RPMI7951 (cell line): ENCODE data around the gene GNRHR. TPM values are rescaled to one million over a fixed set of nuclear protein-coding genes. Genes with fewer than 3 reads are reported as not detected.
"Not testable (repeated sequence)": the region's sequence is repeated elsewhere in the genome, so short reads cannot be mapped to it uniquely, and the experiment has no call there.

ENCODE experiments used
- DNase-seq: peaks from one replicate; pipeline ENCODE4 v3.0.0-alpha.2; 2012; ENCODE audit warnings: low read depth
- total RNA-seq: library from RNA; depleted of rRNA; stranded (reverse); fragments of >200 nt; shearing (Covaris generic); gene quantifications from 2 replicates; pipeline ENCODE4 v1.2.3, GENCODE V29; 2014; rRNA removed

The GNRHR gene
- not detected in 2 replicates for total RNA-seq

GRCh38 chr4:67754288-67754687, at the start of gene GNRHR:
Gene GNRHR, minus strand, starts transcription at chr4:67754388. Its CDS starts 53 bp downstream, at chr4:67754335.
- DNase-seq = no peak

DNA sequence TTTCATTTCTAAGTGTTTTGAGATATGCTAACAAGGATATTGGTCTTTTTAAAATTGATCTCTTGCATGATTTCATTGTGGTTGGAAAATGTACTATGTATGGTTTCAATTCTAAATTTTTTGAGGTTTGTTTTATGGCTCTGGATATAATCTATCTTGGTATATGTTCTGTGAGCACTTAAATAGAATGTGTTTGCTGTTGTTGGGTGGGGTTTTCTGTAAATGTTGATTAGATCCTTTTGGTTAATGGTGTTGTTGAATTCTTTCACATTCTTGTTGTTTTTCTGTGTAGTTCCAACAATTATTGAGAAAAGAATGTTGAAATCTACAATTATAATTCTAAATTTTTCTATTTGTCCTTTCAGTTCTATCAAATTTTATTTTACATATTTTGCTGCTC, 42.6 kb upstream of the GNRHR start:
- no peak for DNase-seq

- no peak for DNase-seq
Observed at GRCh38 chr4:67790721-67791120, 36.5 kb upstream of the GNRHR start.

DNA sequence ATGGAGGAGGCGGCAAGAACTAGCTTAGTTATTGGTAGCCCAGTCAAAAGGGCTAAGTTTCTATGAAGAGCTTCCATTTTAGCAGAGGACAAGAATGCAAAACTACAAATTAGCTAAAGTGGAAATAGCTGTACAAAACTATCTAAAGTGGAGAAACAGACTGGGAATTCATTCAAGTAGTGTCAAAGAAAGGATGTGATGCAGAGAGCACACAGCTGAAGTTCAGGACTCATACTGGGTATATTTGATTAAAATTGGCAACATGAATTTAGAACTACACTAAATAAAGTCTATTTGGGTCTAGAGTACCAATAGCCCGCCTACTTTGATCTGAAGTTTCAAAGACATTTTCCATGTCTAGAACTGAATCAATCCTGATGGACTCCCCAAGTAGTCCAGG, 33.1 kb upstream of the GNRHR start:
- no peak for DNase-seq

DNA sequence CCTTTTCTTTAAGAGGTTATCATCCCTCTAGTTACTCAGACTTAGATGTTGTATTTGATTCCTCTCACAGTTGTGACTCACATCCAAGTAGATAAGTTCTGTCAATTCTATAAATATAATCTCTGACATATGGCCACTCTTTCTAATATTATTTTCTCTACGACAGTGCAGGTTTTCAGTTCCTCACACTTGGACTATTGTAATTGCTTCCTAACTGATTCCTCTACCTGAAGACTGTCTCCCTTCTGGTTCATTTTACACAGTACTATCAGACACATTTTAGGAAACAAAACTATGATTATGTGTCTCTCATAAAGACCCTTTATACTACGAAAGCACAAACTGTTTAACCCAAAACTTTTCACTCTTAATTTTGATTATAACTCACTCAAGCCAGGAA, 31.3 kb upstream of the GNRHR start:
- DNase-seq = no peak

DNA sequence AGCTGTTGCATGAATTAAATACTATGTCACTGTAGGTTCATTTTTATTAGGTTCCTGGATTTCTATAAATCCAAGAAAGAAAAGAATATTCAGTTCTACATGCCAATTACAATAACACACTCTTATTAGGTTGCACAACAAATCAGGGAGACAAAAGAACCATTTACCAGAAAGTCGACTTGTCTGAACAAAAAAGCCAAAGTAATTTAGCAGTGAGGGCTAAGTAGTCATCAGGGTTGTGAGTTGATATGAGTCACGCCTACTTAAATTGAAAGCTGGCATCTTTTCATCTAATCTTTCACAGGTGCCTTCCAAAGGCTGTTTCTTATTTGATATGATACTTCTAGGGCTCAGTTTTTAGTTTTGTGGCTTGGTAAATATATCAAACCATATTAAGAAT, 25.4 kb upstream of the GNRHR start:
- DNase-seq = peak; percentile 30

- DNase-seq = no peak
Observed at GRCh38 chr4:67776746-67777145, 22.6 kb upstream of the GNRHR start.

GRCh38 chr4:67770422-67770821, 16.2 kb upstream of the GNRHR start:
- no peak for DNase-seq

GRCh38 chr4:67765928-67766327, 11.7 kb upstream of the GNRHR start:
- DNase-seq = no peak

- no peak for DNase-seq
Observed at GRCh38 chr4:67765401-67765800, 11.2 kb upstream of the GNRHR start.

DNA sequence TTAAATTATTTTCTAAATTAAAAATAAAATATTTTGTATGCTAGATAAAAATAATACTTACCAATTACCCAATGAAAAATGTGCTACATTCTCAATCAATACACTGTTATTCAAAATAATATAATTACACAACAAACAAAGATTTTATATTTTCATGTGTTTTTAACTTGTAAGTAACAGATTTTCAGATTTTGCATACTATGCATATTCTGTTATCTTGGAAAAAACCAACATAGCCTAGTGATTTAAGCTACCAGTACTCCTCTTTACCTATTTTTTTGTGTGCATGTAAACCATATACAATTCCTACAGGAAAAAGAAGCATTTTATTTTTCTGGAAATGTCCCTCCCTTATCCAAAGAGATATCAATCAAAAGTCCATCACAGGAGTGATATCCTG, 10.0 kb upstream of the GNRHR start:
- DNase-seq = no peak

- peak; percentile 46 for DNase-seq
Observed at GRCh38 chr4:67762086-67762485, 7.9 kb upstream of the GNRHR start.

GRCh38 chr4:67756991-67757390, 2.8 kb upstream of the GNRHR start:
- not testable (repeated sequence) for DNase-seq

DNA sequence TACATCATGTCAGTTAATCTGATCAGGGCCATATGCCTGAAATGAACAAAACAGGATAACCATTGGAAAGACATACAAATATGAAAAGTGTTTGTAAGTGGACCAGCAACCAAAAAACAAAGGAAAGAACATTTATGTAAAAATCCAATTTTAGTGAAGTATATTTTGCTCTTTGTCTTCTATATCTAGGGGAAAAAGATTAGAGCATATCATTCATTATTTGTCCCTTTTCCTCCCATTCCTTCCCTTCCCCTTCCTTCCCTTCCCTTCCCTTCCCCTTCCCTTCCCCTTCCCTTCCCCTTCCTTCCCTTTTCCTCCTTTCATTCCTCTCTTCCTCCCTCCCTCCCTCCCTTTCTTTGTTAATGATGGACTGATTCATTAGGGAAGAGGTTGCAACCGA, 1.8 kb upstream of the GNRHR start:
- DNase-seq = no peak

DNA sequence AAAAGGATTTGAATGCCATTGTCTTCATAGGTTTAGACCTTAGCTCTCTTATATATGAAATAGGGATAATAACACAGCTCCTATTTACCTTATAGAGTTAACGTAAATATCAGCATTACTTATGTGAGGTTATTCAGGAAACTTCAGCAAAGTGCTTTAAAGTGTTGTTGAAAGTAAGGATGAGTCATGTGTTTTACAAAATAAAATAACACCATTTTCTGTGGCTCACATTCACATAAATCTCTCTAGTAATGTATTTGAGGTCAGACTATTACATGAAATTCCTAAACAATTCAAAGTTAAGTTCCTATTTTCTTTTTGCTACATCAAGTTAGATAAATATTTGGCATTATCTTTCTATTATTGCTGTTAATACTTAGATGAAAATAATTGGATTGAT, 2.9 kb downstream of the GNRHR start:
- no peak for DNase-seq

DNA sequence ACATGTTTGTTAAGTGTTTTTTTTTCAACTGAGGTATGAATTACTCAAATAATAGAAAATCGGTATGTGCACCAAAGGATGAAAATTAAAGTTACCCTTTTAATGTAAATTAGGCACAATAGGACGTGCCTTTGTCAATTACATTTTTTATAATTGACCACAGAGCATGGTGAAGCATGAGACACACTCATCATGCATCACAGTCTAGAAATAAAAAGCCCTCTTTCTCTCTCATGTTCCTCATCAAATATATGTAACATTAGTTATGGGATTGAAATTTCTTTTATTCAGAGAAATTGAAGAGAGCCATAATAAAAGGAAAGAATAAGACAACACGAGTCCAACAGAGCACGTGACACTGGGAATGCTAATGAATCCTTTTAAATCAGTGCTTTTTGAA, 3.5 kb downstream of the GNRHR start:
- DNase-seq = peak; percentile 6

DNA sequence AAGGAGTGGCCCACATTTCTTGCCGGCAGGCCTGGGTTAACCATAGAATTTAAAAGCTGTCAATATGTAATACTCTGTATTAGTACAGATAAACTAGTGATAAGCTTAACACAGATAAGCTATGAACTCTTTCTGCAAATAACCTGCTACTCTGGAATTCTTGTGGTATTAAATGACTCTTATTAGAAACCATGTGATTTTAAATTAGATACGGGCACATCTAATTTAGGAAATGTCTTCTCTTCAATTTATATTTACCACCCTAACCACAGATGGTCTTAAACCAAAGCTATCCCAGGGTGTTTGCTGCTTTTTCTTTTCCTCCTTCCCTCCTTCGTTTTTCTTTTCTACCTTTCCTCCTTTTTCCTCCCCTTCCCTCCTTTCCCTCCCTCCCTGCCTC, 4.9 kb downstream of the GNRHR start:
- DNase-seq = no peak

GRCh38 chr4:67746797-67747495, 7.2 kb downstream of the GNRHR start:
- peak; percentile 44 for DNase-seq

GRCh38 chr4:67744561-67745283, 9.5 kb downstream of the GNRHR start:
- peak; percentile 15 for DNase-seq

GRCh38 chr4:67743194-67743593, 11.0 kb downstream of the GNRHR start:
- DNase-seq = no peak

GRCh38 chr4:67736262-67736661, 17.9 kb downstream of the GNRHR start:
- no peak for DNase-seq

GRCh38 chr4:67735325-67735724, 18.9 kb downstream of the GNRHR start:
- DNase-seq = no peak

DNA sequence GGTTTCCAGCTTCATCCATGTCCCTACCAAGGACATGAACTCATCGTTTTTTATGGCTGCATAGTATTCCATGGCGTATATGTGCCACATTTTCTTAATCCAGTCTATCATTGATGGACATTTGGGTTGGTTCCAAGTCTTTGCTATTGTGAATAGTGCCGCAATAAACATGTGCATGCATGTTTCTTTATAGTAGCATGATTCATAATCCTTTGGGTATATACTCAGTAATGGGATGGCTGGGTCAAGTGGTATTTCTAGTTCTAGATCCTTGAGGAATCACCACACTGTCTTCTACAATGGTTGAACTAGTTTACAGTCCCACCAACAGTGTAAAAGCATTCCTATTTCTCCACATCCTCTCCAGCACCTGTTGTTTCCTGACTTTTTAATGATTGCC, 23.7 kb downstream of the GNRHR start:
- DNase-seq = not testable (repeated sequence)
